Stomach (tissue), 9 donors: ENCODE results near the gene ATXN7L2. TPM values are rescaled to one million over a fixed set of nuclear protein-coding genes. Genes with fewer than 3 reads are reported as not detected.

Experiments used
- DNase-seq, 2 donors: peaks; one replicate each; pipeline versions ENCODE4 v3.0.0 to v3.0.0-alpha.2; 2013 to 2019
- H3K27ac ChIP-seq, 5 donors: fragments of 200-600 bp in 4 of 5; sonication (generic) in 4 of 5; one replicate each; pipeline ENCODE4 v1.5.1; 2013 to 2019; ENCODE audit warnings: mild to moderate bottlenecking in 1 of 5, moderate library complexity in 1 of 5
- H3K27me3 ChIP-seq, 3 donors: fragments of 200-600 bp; sonication (generic); one replicate each; pipeline ENCODE4 v1.5.1; 2017 to 2019; ENCODE audit warnings: mixed run types in 1 of 3
- H3K36me3 ChIP-seq, 4 donors: fragments of 200-600 bp; sonication (generic); 1 replicate in 3 of 4; 2 replicates in 1 of 4; pipeline ENCODE4 v1.5.1; 2016 to 2019
- H3K4me1 ChIP-seq, 4 donors: fragments of 200-600 bp; sonication (generic); one replicate each; pipeline ENCODE4 v1.5.1; 2016 to 2019
- H3K4me3 ChIP-seq, 4 donors: fragments of 200-600 bp; sonication (generic) in 3 of 4; one replicate each; pipeline ENCODE4 v1.5.1; 2016 to 2019; ENCODE audit warnings: mild to moderate bottlenecking in 1 of 4
- H3K9me3 ChIP-seq, 4 donors: fragments of 200-600 bp; sonication (generic); one replicate each; pipeline ENCODE4 v1.5.1; 2016 to 2019
- EP300 ChIP-seq: sonication (generic); formaldehyde crosslinking; IDR thresholded peaks from one replicate; pipeline ENCODE4 v1.6.1; 2017; ENCODE audit warnings: antibody characterized with exemption
- POLR2A ChIP-seq, 4 donors: fragments of 450-650 bp; IDR thresholded peaks; one replicate each; pipeline ENCODE4 v1.6.1; 2016; ENCODE audit warnings: antibody characterized with exemption in 4 of 4, control low read depth in 2 of 4, mild to moderate bottlenecking in 1 of 4, moderate library complexity in 1 of 4
- POLR2AphosphoS5 ChIP-seq, 3 donors: sonication (generic); formaldehyde crosslinking; IDR thresholded peaks; one replicate each; pipeline ENCODE4 v1.6.1; 2016; ENCODE audit warnings: antibody characterized with exemption in 3 of 3
- WGBS, 5 donors: extraction: QIAGEN DNeasy Blood & Tissue Kit in 3 of 5; methylation state at CpG; one replicate each; pipeline versions ENCODE4 v1.1.5 to v1.1.7; 2013 to 2018; 5-methylcytosine and 5-hydroxymethylcytosine counted together
- intact Hi-C: fragments of 100-400 bp; cut with DNase I; formaldehyde crosslinking; loops from one replicate; pipeline ENCODE4 v1.15.1; 2023; ENCODE audit warnings: low total_unique reads
- polyA plus RNA-seq, 3 donors: library from polyadenylated mRNA; stranded (reverse); fragments of 200-250 nt; gene quantifications; one replicate each; pipeline ENCODE4 v1.2.3, GENCODE V29; 2013
- total RNA-seq, 5 donors: library from RNA; depleted of rRNA; stranded (reverse); fragments of >200 nt; gene quantifications; one replicate each; pipeline versions ENCODE4 v1.1.0 to v1.2.3, GENCODE V29; 2014 to 2016
- TF ChIP-seq, protein P1 (sequence below), 7 experiments: fragments of 450-650 bp in 4 of 7; fragments of 200-600 bp in 3 of 7; sonication (generic) in 3 of 7; IDR thresholded peaks; one replicate each; pipeline ENCODE4 v1.5.1; 2016 to 2019; ENCODE audit warnings: antibody characterized with exemption in 7 of 7, control low read depth in 2 of 7, mild to moderate bottlenecking in 1 of 7
- donor health status: healthy with polysubstance abuse.
- donor health status: Bipolar disorder and iron deficiency.
- donor health status: healthy.

Gene ATXN7L2
- total and polyA plus RNA-seq, 8 donors = 0.29 to 6.3 (median 4.0) TPM; not detected in 1

DNA sequence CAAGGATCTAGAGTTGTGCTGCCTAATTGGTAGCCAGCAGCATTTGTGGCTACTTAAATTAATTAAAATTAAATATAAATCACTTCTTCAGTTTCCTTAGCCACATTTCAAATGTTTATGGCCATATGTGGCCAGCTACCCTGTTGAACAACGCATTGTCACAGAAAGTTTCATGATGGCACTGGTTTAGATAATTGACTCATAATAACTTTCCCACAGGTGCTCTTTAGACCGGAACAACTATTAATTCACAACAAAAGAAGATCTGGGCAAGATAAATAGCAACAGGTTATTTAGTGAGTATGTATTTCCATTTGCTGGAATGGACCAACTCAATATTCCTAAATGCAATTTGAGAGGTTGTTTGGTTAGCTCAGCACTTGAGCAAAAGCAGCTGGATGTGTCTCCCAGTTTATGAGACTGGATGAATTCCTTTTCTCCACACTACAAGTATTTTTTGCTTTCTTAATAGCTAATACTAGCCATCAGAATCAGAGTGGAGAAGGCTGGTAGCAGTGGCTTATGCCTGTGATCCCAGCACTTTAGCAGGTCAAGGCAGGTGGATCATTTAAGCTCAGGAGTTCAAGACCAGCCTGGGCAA, 29.5 kb downstream of the ATXN7L2 start:
- Histone ChIP-seq H3K27me3 (no peaks in the 10 kb centered on the region), H3K4me1 (peaks cover 14 to 23% (median 19%) of the 10 kb centered on the region in 4 donors), H3K36me3 (no peaks in the 10 kb centered on the region), H3K4me3 (no peak overlapping the region), H3K9me3 (no peaks in the 10 kb centered on the region), H3K27ac (no peak overlapping the region)
- no peak for DNase-seq
- 72 to 81% (median 76%) methylated on average over 2 of the region's 2 CpGs for WGBS, 5 donors
- intact Hi-C loops = no loop called here
- TF ChIP-seq POLR2AphosphoS5 (IDR thresholded peaks at IDR 0.05) = no peak

DNA sequence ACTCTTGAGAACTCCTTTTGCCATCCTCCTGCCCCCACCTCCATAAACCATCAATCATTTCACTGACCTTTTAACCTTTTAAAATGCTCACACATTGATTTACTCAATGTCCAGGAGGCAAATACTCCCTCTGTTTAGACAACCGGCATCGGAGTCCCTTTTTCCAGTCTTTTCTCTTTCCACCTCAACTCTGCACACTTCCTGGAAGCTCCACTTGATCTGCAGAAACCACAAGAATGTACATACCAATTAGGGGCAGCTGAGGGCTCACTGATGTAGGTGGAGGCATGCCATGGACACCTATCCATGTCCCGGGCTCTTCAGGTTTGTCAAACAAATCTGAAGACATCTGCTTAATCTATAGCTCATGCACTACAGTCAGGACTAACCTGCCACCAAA, 31.1 kb downstream of the ATXN7L2 start:
- Histone ChIP-seq H3K4me1 (peaks cover 6 to 11% (median 7%) of the 10 kb centered on the region in 4 donors), H3K9me3 (no peaks in the 10 kb centered on the region), H3K27ac (no peak overlapping the region), H3K4me3 (no peak overlapping the region), H3K27me3 (no peaks in the 10 kb centered on the region), H3K36me3 (no peaks in the 10 kb centered on the region)
- TF ChIP-seq, protein P1, sequence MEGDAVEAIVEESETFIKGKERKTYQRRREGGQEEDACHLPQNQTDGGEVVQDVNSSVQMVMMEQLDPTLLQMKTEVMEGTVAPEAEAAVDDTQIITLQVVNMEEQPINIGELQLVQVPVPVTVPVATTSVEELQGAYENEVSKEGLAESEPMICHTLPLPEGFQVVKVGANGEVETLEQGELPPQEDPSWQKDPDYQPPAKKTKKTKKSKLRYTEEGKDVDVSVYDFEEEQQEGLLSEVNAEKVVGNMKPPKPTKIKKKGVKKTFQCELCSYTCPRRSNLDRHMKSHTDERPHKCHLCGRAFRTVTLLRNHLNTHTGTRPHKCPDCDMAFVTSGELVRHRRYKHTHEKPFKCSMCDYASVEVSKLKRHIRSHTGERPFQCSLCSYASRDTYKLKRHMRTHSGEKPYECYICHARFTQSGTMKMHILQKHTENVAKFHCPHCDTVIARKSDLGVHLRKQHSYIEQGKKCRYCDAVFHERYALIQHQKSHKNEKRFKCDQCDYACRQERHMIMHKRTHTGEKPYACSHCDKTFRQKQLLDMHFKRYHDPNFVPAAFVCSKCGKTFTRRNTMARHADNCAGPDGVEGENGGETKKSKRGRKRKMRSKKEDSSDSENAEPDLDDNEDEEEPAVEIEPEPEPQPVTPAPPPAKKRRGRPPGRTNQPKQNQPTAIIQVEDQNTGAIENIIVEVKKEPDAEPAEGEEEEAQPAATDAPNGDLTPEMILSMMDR (IDR thresholded peaks at IDR 0.05) = no peak
- TF ChIP-seq POLR2A (IDR thresholded peaks at IDR 0.05) (no peak), EP300 (no peak), POLR2AphosphoS5 (IDR thresholded peaks at IDR 0.05) (no peak)
- 45 to 56% (median 51%) methylated on average over 3 of the region's 3 CpGs for WGBS, 5 donors
- intact Hi-C loops = no loop called here
- DNase-seq = no peak

DNA sequence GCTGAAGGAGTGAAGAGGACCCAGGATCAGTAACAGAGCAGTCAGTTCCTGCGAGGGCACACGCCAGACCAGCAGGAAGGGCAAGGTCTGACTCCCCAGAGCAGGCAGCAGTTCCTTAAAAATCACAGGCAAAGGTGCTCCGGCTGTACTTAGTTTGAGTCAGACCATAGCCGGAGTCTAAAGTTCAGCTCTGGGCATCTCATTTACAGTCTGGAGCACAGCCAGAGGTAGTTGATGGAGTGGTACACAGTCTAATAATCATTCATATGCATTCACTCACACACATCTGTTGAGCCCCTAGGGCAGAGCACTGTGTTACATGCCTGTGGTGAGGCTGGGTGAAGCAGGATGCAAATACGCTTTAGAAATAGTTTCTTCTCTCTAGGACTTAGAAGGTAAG, 33.2 kb downstream of the ATXN7L2 start:
- H3K27ac ChIP-seq = no peak overlapping the region
- intact Hi-C loops = no loop called here
- no peak for TF ChIP-seq POLR2AphosphoS5 (IDR thresholded peaks at IDR 0.05)
- no peak for TF ChIP-seq POLR2A (IDR thresholded peaks at IDR 0.05)
- TF ChIP-seq, protein P1 (IDR thresholded peaks at IDR 0.05) = no peak
- TF ChIP-seq EP300 = no peak
- peaks cover 0 to 7% (median 0%) of the 10 kb centered on the region in 3 donors for H3K27me3 ChIP-seq
- no peaks in the 10 kb centered on the region for H3K4me1 ChIP-seq
- H3K9me3 ChIP-seq = no peaks in the 10 kb centered on the region
- H3K4me3 ChIP-seq = no peak overlapping the region
- H3K36me3 ChIP-seq = no peaks in the 10 kb centered on the region
- WGBS, 5 donors = 44 to 84% (median 50%) methylated on average over 5 of the region's 5 CpGs
- peak in 1 of 2 donors; percentile 54 for DNase-seq

DNA sequence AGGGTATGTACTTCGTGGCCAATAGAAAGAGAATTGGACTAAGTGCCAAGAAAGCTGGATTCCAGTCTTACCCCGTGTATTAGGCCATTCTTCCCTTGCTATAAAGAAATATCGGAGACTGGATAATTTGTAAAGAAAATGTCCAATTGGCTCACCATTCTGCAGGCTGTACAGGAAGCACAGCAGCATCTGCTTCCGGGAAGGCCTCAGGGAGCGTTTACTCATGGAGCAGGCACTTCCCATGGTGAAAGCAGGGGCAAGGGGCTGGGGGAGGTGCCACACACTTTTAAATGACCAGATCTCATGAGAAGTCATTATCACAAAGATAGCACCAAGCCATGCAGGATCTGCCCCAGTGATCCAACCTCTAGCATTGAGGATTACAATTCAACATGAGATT, 33.6 kb downstream of the ATXN7L2 start:
- Histone ChIP-seq H3K27me3 (peaks cover 0 to 7% (median 0%) of the 10 kb centered on the region in 3 donors), H3K4me3 (no peak overlapping the region), H3K36me3 (no peaks in the 10 kb centered on the region), H3K9me3 (no peaks in the 10 kb centered on the region), H3K4me1 (no peaks in the 10 kb centered on the region), H3K27ac (no peak overlapping the region)
- WGBS, 5 donors = 81 to 89% (median 85%) methylated on average over 5 of the region's 5 CpGs
- TF ChIP-seq POLR2AphosphoS5 (IDR thresholded peaks at IDR 0.05) (no peak), EP300 (no peak), POLR2A (IDR thresholded peaks at IDR 0.05) (no peak)
- TF ChIP-seq, protein P1 (IDR thresholded peaks at IDR 0.05) = no peak
- intact Hi-C loops = no loop called here
- no peak for DNase-seq
